Measurements from ENCODE around the gene YTHDC1.

YTHDC1 gene

DNA sequence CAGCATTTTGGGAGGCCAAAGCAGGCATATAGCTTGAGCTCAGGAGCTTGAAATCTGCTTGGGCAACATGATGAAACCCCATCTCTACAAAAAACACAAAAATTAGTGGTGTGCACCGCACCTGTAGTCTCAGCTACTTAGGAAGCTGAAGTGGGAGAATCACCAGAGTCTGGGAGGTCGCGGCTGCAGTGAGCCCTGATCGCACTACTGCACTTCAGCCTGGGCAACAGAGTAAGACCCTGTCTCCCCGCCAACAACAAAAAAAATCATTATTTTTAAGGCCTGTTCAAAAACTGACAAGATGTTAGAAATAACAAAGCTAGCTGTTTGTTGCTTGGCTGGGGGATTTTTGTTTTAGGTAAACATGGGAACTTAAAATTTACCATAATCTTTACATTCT lies 5.1 kb downstream of the YTHDC1 start:
- TF ChIP-seq, protein P1, sequence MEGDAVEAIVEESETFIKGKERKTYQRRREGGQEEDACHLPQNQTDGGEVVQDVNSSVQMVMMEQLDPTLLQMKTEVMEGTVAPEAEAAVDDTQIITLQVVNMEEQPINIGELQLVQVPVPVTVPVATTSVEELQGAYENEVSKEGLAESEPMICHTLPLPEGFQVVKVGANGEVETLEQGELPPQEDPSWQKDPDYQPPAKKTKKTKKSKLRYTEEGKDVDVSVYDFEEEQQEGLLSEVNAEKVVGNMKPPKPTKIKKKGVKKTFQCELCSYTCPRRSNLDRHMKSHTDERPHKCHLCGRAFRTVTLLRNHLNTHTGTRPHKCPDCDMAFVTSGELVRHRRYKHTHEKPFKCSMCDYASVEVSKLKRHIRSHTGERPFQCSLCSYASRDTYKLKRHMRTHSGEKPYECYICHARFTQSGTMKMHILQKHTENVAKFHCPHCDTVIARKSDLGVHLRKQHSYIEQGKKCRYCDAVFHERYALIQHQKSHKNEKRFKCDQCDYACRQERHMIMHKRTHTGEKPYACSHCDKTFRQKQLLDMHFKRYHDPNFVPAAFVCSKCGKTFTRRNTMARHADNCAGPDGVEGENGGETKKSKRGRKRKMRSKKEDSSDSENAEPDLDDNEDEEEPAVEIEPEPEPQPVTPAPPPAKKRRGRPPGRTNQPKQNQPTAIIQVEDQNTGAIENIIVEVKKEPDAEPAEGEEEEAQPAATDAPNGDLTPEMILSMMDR (conservative IDR thresholded peaks at IDR 0.05; ENCODE audit: low read length): no peak
- no peak overlapping the region for H3K4me3 ChIP-seq (ENCODE audit: low read length)
- no peak for DNase-seq (ENCODE audit: low read depth)

- no peak for DNase-seq (ENCODE audit: low read depth)
- no peak overlapping the region for H3K4me3 ChIP-seq (ENCODE audit: low read length)
- TF ChIP-seq, protein P1 (conservative IDR thresholded peaks at IDR 0.05; ENCODE audit: low read length): no peak
These were observed 5.8 kb downstream of the YTHDC1 start for GRCh38 chr4:68344049-68344448.

DNA sequence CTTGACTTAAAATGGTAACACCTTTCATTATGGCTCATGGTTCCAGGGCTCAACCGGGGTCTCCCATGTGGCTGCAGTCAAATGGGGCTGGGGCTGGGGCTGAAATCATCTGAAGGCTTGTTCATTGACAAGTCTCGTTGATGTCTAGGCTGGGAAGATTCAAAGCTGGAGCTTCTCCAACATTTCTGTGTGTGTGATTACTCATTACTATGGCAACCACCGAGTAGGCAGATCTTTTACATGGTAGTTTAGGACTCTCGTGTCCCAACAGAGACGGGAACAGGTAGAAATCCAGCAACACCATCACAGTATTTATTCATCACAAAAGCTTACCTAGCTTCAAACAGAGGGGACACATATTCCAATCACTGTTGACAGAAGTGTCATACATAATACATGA lies 7.8 kb downstream of the YTHDC1 start:
- TF ChIP-seq, protein P1 (conservative IDR thresholded peaks at IDR 0.05; ENCODE audit: low read length): no peak
- DNase-seq (ENCODE audit: low read depth): peak; percentile 79
- no peak overlapping the region for H3K4me3 ChIP-seq (ENCODE audit: low read length)

DNA sequence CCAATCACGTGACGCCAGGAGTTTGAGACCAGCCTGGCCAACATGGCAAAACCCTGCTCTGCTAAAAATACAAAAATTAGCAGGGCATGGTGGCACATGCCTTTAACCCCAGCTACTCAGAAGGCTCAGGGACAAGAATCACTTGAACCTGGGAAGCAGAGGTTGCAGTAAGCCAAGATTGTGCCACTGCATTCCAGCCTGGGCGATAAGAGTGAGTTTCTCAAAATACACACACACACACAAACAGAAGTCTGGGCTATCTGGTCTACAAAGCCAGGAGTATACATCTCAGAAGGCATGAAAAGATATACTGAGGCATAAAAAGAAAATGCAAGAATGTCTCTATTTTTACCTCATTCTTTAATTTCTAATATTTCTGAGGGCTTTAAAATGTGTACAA lies 11.3 kb downstream of the YTHDC1 start:
- no peak overlapping the region for H3K4me3 ChIP-seq (ENCODE audit: low read length)
- TF ChIP-seq, protein P1 (conservative IDR thresholded peaks at IDR 0.05; ENCODE audit: low read length): no peak
- no peak for DNase-seq (ENCODE audit: low read depth)

- DNase-seq (ENCODE audit: low read depth): no peak
These were observed 12.4 kb downstream of the YTHDC1 start for GRCh38 chr4:68337522-68337921.

GRCh38 chr4:68337004-68337403 lies 12.9 kb downstream of the YTHDC1 start:
- TF ChIP-seq, protein P1 (conservative IDR thresholded peaks at IDR 0.05; ENCODE audit: low read length): no peak
- no peak for DNase-seq (ENCODE audit: low read depth)
- no peak overlapping the region for H3K4me3 ChIP-seq (ENCODE audit: low read length)

More at GRCh38 chr4:68337522-68337921, 12.4 kb downstream of the YTHDC1 start:
- no peak overlapping the region for H3K4me3 ChIP-seq (ENCODE audit: low read length)
- TF ChIP-seq, protein P1 (conservative IDR thresholded peaks at IDR 0.05; ENCODE audit: low read length): no peak

DNA sequence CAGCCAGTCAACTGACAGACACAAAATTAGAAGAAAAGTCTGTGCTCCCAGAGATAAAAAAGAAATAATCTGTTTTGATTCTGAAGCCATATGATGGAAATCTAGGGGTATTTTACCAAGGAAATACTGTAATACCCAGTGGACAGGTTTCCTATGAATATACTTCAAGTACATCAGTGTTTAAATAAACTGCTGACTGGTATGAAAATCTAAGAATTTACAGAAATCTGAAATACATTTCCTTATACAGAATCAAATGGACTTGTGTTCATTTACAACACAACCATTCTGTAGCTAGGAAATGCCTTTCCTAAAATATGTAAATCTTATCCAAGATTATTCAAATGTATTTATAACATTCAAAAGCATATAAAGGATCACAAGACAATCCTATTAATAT lies 13.4 kb downstream of the YTHDC1 start:
- TF ChIP-seq, protein P1 (conservative IDR thresholded peaks at IDR 0.05; ENCODE audit: low read length): no peak
- no peak overlapping the region for H3K4me3 ChIP-seq (ENCODE audit: low read length)
- DNase-seq (ENCODE audit: low read depth): no peak
